Measurements from ENCODE around the gene PKDCC.

- TF ChIP-seq CTCF (IDR thresholded peaks at IDR 0.05), result no peak
- no peak for TF ChIP-seq POLR2AphosphoS5 (IDR thresholded peaks at IDR 0.05)
- TF ChIP-seq POLR2A (IDR thresholded peaks at IDR 0.05), result no peak
- no peak for TF ChIP-seq EP300 (IDR thresholded peaks at IDR 0.05)
Measured at GRCh38 chr2:42050703-42051542, 3.1 kb downstream of the PKDCC start.

Measured in suprapubic skin (tissue), 4 donors.